Measurements from ENCODE around the gene GADL1.

- no peak for TF ChIP-seq POLR2A (IDR thresholded peaks at IDR 0.05)
- TF ChIP-seq CTCF (IDR thresholded peaks at IDR 0.05), result no peak
Observed at GRCh38 chr3:30912301-30912700, 17.8 kb upstream of the GADL1 start.
